Left hindlimb (tissue), 1 donor: Measurements from ENCODE around the gene GDAP1L1.
"Not testable (repeated sequence)": the region's sequence is repeated elsewhere in the genome, so short reads cannot be mapped to it uniquely, and the experiment has no call there.

ENCODE experiments used
- DNase-seq: peaks from one replicate; pipeline ENCODE4 v3.0.0-alpha.2; 2018

Gene GDAP1L1

GRCh38 chr20:44256961-44257360 lies 9.9 kb downstream of the GDAP1L1 start:
- no peak for DNase-seq

DNA sequence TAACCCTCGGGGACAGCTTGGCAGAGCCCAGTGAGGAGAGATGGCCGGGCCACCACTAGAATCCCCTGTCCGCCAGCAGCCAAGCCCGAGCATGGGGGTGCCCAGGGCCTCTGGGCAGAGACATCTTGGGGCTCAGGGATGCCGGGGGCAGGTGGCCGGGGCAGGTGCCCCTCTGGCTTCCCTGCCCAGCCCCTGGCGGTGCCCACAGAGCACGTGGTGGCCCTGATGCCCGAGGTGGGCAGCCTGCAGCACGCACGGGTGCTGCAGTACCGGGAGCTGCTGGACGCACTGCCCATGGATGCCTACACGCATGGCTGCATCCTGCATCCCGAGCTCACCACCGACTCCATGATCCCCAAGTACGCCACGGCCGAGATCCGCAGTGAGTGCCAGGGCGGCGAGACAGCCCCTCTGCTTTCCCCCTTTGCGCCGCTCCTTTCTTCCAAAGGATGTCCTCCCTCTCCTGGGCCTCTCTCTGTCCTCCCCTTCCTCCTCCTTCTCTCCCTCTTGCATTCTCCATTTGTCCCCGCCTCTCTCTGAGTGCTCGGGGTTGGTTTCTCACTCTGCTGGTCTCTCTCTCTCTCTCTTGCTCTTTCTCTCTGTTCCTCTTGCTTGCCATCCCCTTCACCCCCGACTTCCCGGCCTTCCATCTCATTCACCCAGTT lies 11.2 kb downstream of the GDAP1L1 start:
- no peak for DNase-seq

DNA sequence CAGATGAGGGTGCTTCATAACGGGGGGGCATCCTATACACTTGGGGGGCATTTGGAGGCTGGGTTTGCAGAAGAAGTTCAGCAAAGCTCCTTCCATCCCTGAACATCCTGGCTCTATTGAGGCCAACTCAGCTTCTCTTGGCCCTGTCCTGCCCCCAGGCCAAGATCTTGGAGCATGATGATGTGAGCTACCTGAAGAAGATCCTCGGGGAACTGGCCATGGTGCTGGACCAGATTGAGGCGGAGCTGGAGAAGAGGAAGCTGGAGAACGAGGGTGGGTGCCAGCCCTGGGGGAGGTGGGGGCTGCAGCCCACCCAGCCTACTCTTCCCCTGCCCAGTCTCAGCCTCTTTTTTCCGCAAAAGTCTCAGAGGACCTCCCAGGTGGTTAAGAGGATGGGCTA lies 17.2 kb downstream of the GDAP1L1 start:
- DNase-seq, result no peak

GRCh38 chr20:44268802-44269201 lies 21.7 kb downstream of the GDAP1L1 start:
- no peak for DNase-seq

DNA sequence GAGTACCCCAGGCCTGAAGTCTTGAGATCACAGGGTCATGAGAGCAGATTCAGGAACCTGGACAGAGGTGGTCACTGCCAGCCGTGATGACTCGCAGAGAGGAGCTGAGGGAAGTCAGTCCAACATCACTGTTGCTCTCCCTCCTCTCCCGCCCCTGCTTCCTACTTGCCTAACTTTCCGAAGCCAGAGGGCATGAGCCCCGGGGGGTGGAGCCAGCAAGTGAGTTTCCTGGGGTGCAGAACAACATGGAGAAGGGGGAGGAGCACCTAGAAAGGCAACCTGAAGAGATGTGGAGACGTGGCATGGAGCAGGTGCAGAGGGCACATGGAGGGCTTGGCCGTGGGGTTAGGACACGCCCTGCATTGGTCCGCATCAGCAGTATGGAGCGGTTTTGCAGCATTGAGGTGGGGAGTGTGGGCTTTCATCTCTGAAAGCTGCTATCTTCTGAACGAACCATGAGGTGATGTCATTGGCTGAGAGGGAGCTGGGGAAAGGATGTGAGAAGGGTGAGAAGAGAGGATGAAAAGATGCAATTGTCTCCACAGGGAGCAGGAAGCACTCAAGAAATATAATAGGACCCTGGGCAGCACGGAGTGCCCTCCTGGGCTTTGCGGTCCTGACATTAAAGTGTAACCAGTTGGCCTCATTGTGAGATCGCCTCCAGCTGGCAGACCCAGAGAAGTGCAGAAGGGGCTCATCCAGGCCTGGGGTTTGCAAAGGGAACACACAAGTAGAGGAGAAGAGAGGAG lies 25.0 kb downstream of the GDAP1L1 start:
- no peak for DNase-seq

- no peak for DNase-seq
Observed at GRCh38 chr20:44273231-44274215, 26.4 kb downstream of the GDAP1L1 start.

- no peak for DNase-seq
Observed at GRCh38 chr20:44274303-44275017, 27.4 kb downstream of the GDAP1L1 start.

- DNase-seq, result no peak
Observed at GRCh38 chr20:44279228-44279627, 32.1 kb downstream of the GDAP1L1 start.

- no peak for DNase-seq
Observed at GRCh38 chr20:44280387-44280786, 33.3 kb downstream of the GDAP1L1 start.

GRCh38 chr20:44282192-44282591 lies 35.1 kb downstream of the GDAP1L1 start:
- no peak for DNase-seq

DNA sequence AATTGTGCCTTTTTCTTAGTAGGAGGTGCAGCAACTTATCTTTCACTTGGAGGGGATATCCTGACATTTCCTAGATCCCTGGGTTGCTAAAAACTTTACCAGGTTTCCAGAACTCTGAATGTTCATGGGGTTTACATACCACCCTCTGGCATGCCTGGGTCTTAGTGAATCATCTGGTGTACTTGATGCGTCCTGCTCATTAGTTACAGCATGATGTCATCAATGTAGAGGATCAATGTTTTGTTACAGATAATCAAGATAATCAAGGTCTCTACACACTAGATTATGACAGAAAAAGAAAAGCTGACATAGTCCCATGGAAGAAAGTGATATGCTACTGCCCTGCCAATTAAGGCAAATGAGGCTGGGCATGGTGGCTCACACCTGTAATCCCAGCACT lies 36.9 kb downstream of the GDAP1L1 start:
- no peak for DNase-seq

- no peak for DNase-seq
Observed at GRCh38 chr20:44287272-44288097, 40.4 kb downstream of the GDAP1L1 start.

GRCh38 chr20:44288252-44288651 lies 41.1 kb downstream of the GDAP1L1 start:
- DNase-seq, result no peak

DNA sequence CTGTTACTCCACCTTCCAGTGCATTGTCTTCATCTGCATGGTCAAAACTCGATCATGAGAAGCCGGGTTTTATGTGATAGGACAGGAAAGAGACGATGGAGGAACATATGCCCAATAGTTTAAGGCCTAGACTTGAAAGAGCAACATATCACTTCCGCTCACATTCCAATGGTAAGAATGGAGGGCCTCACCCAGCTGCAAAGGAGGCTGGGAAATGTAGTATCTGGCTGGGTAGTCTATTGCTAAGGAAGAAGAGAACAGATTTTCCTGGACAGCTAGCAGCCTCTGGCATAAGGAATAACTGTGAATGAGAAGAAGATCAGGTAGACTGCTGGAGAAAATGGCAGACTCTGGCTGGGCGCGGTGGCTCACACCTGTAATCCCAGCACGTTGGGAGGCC lies 44.6 kb downstream of the GDAP1L1 start:
- no peak for DNase-seq

GRCh38 chr20:44296011-44296410 lies 48.9 kb downstream of the GDAP1L1 start:
- no peak for DNase-seq

- no peak for DNase-seq
Observed at GRCh38 chr20:44297721-44298120, 50.6 kb downstream of the GDAP1L1 start.

GRCh38 chr20:44299011-44299535 lies 52.0 kb downstream of the GDAP1L1 start:
- DNase-seq, result not testable (repeated sequence)

GRCh38 chr20:44301285-44301684 lies 54.2 kb downstream of the GDAP1L1 start:
- no peak for DNase-seq

DNA sequence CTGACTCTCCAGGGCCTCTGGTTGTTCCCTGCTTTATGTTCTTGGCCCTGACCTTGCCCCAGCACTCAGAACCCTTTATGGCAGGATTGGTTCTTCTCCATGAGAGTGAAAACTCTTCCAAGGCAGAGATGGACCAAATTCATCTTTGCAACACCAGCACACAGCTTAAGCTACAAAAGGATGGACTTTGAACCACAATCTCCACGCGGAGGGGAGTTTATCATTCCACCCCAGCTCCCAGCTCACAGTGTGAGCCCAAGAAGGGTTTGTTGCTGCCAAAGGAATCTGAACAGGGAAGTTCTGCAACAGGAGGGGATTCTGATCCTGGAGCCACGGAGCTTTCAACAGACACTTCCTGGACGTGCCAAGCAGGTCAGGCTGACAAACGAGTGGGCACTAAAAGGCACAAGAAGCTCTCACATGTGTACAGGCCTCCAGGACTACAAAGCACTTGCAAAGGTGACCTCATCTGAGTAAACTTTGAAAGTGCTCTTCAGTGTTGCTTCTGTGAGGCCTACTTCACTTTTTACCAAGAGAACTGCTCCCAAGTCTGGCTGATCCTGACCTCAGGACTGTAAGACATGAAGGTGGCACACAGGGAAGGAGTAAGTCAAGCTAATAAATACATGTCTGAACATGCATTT lies 55.0 kb downstream of the GDAP1L1 start:
- no peak for DNase-seq

- DNase-seq, result no peak
Observed at GRCh38 chr20:44302736-44303135, 55.6 kb downstream of the GDAP1L1 start.

- no peak for DNase-seq
Observed at GRCh38 chr20:44304383-44304782, 57.3 kb downstream of the GDAP1L1 start.
